ENCODE measurements around the gene BOLA2.
"Not testable (repeated sequence)": the region's sequence is repeated elsewhere in the genome, so short reads cannot be mapped to it uniquely, and the experiment has no call there.

BOLA2 gene

DNA sequence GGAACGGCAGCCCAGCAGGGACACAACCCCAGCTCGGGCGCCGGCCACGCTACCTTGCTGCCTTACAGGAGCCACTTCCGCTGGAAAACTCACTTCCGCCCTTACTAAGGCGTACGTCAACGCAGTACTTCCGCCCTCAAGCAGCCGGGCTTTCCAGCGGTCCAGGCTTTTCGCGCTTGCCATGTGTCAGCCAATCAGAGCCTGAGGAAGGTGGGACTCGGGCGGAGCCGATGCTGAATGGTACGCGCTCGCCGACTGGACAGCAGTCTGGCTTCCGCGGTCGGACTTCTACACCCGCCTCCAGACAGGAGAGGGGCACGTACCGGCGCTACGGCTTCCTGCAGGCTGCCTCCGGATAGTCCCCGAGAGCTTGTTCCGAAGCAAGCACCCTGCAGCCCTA is at the start of gene BOLA2, which contains the start of gene SLX1B:
BOLA2 (minus strand) TSS at position 83 of the 400 bp plus-strand sequence. CDS start 98 bp downstream, outside the sequence.
SLX1B (plus strand) TSS at position 265 of the 400 bp plus-strand sequence.
- not testable (repeated sequence) for H3K4me3 ChIP-seq (ENCODE audit: low read depth, low read length)

GRCh38 chr16:29482276-29482675 is 28.1 kb upstream of the BOLA2 start:
- not testable (repeated sequence) for H3K4me3 ChIP-seq (ENCODE audit: low read depth, low read length)

DNA sequence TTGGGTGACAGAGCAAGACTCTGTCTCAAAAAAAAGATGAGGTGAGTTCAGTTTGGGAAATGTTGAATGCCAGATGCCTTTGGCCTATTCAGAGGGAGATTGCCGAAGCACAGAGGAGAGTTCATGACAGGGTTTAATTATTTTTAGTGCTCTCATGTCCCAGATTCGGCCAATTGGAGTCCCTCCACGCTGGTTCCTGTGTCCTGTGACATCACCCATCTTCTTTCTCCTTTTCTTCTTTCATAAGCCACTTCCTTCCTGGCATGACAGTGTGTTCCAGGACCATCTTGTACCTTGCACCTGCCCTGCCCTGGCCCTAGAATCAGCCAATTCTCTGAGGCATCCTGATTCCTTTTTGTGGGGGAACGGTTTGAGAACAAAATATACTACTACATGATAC is 17.9 kb upstream of the BOLA2 start:
- not testable (repeated sequence) for H3K4me3 ChIP-seq (ENCODE audit: low read depth, low read length)

GRCh38 chr16:29469660-29470059 is 15.5 kb upstream of the BOLA2 start:
- H3K4me3 ChIP-seq (ENCODE audit: low read depth, low read length): not testable (repeated sequence)

GRCh38 chr16:29467654-29468366 is 13.7 kb upstream of the BOLA2 start:
- not testable (repeated sequence) for H3K4me3 ChIP-seq (ENCODE audit: low read depth, low read length)

DNA sequence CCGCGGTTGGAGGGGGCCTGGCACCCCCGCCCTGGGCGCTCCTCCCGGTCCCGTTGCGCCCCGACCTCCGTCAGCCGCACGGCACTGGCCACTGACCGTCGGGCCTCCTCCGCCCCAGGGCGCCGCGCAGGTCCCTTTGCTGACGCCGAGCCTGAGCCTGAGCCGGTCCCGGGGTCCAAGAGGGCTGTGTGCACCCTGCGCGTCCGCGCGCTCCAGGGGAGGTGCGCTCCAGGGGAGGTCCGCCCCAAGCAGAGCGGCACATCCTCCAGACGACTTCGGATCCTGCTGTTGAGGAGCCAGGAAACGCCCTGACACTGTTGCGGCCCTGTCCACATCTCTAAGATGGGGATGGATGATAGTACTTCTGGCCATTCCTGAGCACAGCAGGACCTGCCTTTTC is 12.8 kb upstream of the BOLA2 start:
- not testable (repeated sequence) for H3K4me3 ChIP-seq (ENCODE audit: low read depth, low read length)

GRCh38 chr16:29465985-29466824 is 12.1 kb upstream of the BOLA2 start:
- H3K4me3 ChIP-seq (ENCODE audit: low read depth, low read length): not testable (repeated sequence)

GRCh38 chr16:29460647-29461030 is 6.5 kb upstream of the BOLA2 start:
- H3K4me3 ChIP-seq (ENCODE audit: low read depth, low read length): not testable (repeated sequence)

- not testable (repeated sequence) for H3K4me3 ChIP-seq (ENCODE audit: low read depth, low read length)
These were observed 5.8 kb upstream of the BOLA2 start, which contains the start of gene SULT1A4 for GRCh38 chr16:29459706-29460646. SULT1A4 (plus strand) TSS chr16:29459913; CDS start chr16:29461386, 1,473 bp downstream.

DNA sequence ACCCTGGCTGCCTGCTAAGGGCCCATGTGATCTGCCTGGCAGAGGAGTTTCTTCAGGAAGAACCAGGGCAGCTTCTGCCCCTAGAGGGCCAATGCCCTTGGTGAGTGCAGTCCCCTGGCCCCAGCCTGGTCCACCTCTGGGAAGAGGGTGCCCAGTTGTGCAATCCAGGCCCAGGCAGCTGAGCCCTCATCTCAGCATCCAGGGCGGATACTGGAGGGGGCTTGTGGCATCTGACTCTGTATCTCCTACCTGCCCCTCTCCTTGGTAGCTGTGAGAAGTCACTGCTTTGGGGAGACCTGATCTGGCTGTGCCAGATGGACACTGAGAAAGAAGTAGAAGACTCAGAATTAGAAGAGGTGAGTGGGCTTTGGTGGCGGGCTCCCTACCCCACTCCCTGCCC is 3.5 kb upstream of the BOLA2 start:
- not testable (repeated sequence) for H3K4me3 ChIP-seq (ENCODE audit: low read depth, low read length)

DNA sequence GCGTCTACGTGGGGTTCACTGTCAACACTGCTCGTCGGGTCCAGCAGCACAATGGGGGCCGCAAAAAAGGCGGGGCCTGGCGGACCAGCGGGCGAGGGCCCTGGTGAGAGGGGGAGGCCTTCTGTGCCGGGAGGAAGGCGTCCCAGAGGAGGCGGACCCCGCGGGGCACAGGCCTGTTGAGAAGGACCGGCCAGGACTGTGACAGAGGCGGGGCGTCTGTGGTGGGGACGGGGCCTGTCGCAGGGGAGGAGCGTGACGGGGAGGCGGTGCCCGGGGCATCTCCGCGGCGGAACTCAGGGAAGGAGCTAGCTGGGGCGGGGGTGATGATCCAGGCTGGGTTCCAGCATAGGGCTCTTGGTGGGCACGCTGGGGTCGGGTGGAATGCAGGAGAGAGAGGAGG is 677 bp upstream of the BOLA2 start:
- not testable (repeated sequence) for H3K4me3 ChIP-seq (ENCODE audit: low read depth, low read length)

DNA sequence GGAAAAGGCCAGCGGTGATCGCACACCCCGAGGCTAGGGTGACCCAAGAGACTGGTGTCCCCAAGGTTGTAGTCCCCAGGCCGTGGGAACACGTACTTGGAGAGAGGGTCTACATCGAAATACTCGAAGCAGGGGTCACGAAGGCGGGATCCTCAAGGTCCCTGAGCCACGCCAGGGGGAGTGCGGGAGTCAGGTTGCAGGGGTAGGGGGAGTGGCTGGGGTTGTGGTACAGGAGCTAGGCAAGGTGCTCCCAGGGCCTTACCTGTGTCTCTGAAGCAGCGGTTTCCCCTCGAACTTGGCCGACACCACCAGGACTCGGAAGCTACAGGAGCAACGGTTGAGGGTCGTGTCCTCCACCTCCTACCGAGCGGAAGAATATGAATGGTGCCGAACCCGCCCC is 397 bp downstream of the BOLA2 start:
- H3K4me3 ChIP-seq (ENCODE audit: low read depth, low read length): not testable (repeated sequence)

GRCh38 chr16:29425390-29425789 is 28.8 kb downstream of the BOLA2 start:
- H3K4me3 ChIP-seq (ENCODE audit: low read depth, low read length): not testable (repeated sequence)

DNA sequence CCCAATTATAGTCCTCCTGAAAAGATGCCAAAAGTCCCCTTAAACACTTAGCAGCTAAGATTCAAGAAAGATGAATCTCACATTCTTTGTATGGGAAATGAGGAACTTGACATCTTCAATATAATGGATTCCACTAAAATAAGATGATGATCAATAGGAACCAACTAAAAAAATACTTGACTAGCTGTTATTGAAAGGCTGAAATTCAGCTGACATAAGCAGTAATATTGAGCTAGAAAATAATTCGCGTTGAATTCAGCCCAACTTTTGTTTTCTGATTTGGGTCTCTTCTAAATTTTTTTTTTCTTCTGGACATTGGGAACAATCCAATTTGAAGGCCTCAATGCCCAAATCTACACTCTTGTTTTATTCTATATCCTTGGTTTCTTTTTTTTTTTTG is 30.6 kb downstream of the BOLA2 start:
- not testable (repeated sequence) for H3K4me3 ChIP-seq (ENCODE audit: low read depth, low read length)

DNA sequence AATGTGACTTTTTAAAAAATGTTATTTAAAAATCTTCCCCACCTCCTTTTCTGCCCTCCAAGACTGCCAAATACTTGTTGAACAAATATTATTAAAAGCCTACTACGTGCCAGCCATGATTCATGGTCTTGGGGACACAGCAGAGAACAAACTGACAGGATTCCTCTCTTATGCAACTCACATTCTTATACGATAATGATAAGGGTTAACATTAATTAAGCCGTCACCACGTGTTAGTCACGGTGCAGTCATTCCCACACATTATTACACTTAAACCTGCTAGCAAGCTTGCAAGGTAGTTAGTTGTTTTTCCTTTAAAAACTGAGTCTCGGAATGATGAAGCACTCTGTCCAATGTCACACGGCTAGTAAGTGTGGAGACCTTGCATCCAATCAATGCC is 48.9 kb downstream of the BOLA2 start:
- H3K4me3 ChIP-seq (ENCODE audit: low read depth, low read length): not testable (repeated sequence)
